CD14-positive monocyte (primary cell): Measurements from ENCODE around the gene IDH2. TPM values are rescaled to one million over a fixed set of nuclear protein-coding genes. Genes with fewer than 3 reads are reported as not detected.
A peak's percentile ranks its signal among the peaks of the same experiment; 100 is the strongest.

Source experiments
- DNase-seq, 3 donors: peaks; one replicate each; pipeline ENCODE4 v3.0.0-alpha.2; 2011 to 2022
- H2AFZ ChIP-seq: 2 replicates; pipeline ENCODE4 v1.6.0; 2012; ENCODE audit warnings: mild to moderate bottlenecking, low read depth, low read length, inconsistent platforms; ENCODE audit not compliant: insufficient read depth, poor library complexity, severe bottlenecking
- H3K27ac ChIP-seq, 2 donors: 1 replicate in 1 of 2; 2 replicates in 1 of 2; pipeline ENCODE4 v1.5.1; 2012 to 2013; ENCODE audit warnings: low read length in 2 of 2, control low read depth in 1 of 2, inconsistent platforms in 1 of 2, low read depth in 1 of 2, mild to moderate bottlenecking in 1 of 2
- H3K27me3 ChIP-seq, 2 donors: one replicate each; pipeline versions ENCODE4 v1.6.0 to v1.6.1; 2011 to 2013; ENCODE audit warnings: low read length in 2 of 2; ENCODE audit not compliant: control insufficient read depth in 2 of 2, insufficient read depth in 2 of 2
- H3K36me3 ChIP-seq, 2 donors: replicated peaks in 1 of 2; 1 replicate in 1 of 2; 2 replicates in 1 of 2; pipeline versions ENCODE4 v1.5.1 to v1.6.1; 2012 to 2013; ENCODE audit warnings: low read length in 2 of 2, control low read depth in 1 of 2, inconsistent platforms in 1 of 2, mild to moderate bottlenecking in 1 of 2; ENCODE audit not compliant: insufficient read depth in 2 of 2, control insufficient read depth in 1 of 2
- H3K4me1 ChIP-seq, 2 donors: 1 replicate in 1 of 2; 2 replicates in 1 of 2; pipeline versions ENCODE4 v1.5.1 to v1.6.1; 2012 to 2013; ENCODE audit warnings: low read length in 2 of 2, control low read depth in 1 of 2, inconsistent platforms in 1 of 2, mild to moderate bottlenecking in 1 of 2, moderate library complexity in 1 of 2; ENCODE audit not compliant: insufficient read depth in 2 of 2, control insufficient read depth in 1 of 2
- H3K4me2 ChIP-seq: replicated peaks from 2 replicates; pipeline ENCODE3; 2012; ENCODE audit warnings: low read length, moderate library complexity, mild to moderate bottlenecking; ENCODE audit not compliant: poor library complexity, severe bottlenecking; ENCODE audit errors: extremely low read depth
- H3K4me3 ChIP-seq, 3 experiments: fragments of 200-600 bp in 1 of 3; sonication (generic) in 1 of 3; replicated peaks in 1 of 3; 1 replicate in 2 of 3; 2 replicates in 1 of 3; pipeline ENCODE4 v1.5.1; 2011 to 2013; ENCODE audit warnings: low read length in 3 of 3, mild to moderate bottlenecking in 3 of 3, control low read depth in 2 of 3, low read depth in 2 of 3, inconsistent platforms in 1 of 3, moderate library complexity in 1 of 3
- H3K79me2 ChIP-seq: 2 replicates; pipeline ENCODE4 v1.6.0; 2012; ENCODE audit warnings: mild to moderate bottlenecking, control low read depth, inconsistent platforms, low read length, moderate library complexity; ENCODE audit not compliant: insufficient read depth
- H3K9ac ChIP-seq: 2 replicates; pipeline ENCODE4 v1.6.0; 2017; ENCODE audit warnings: low read length, mild to moderate bottlenecking; ENCODE audit not compliant: insufficient read depth, poor library complexity, severe bottlenecking
- H3K9me3 ChIP-seq, 2 donors: replicated peaks in 1 of 2; 1 replicate in 1 of 2; 2 replicates in 1 of 2; pipeline versions ENCODE4 v1.5.1 to v1.6.1; 2012 to 2013; ENCODE audit warnings: low read length in 2 of 2, control low read depth in 1 of 2; ENCODE audit not compliant: control insufficient read depth in 1 of 2, insufficient read depth in 1 of 2
- H4K20me1 ChIP-seq: 2 replicates; pipeline ENCODE4 v1.6.0; 2012; ENCODE audit warnings: mild to moderate bottlenecking, low read length, control low read depth, moderate library complexity; ENCODE audit not compliant: insufficient read depth
- H3K27ac Mint-ChIP-seq, 7 donors: one replicate each; pipeline ENCODE4 v1.8.0; 2020; ENCODE audit warnings: mild to moderate bottlenecking in 7 of 7, mixed read lengths in 7 of 7, moderate library complexity in 6 of 7, inconsistent platforms in 2 of 7
- H3K27me3 Mint-ChIP-seq, 3 donors: one replicate each; pipeline ENCODE4 v1.8.0; 2021 to 2022; ENCODE audit warnings: low read depth in 3 of 3, mild to moderate bottlenecking in 3 of 3, mixed read lengths in 3 of 3, moderate library complexity in 3 of 3, inconsistent platforms in 1 of 3
- H3K36me3 Mint-ChIP-seq, 2 donors: one replicate each; pipeline ENCODE4 v1.8.0; 2020; ENCODE audit warnings: mixed read lengths in 2 of 2, inconsistent platforms in 1 of 2, mild to moderate bottlenecking in 1 of 2
- H3K4me1 Mint-ChIP-seq: one replicate; pipeline ENCODE4 v1.8.0; 2020; ENCODE audit warnings: mild to moderate bottlenecking, mixed read lengths
- H3K4me3 Mint-ChIP-seq, 2 donors: one replicate each; pipeline ENCODE4 v1.8.0; 2020; ENCODE audit warnings: mild to moderate bottlenecking in 2 of 2, mixed read lengths in 2 of 2, moderate library complexity in 1 of 2
- H3K9me3 Mint-ChIP-seq, 7 donors: one replicate each; pipeline ENCODE4 v1.8.0; 2020 to 2022; ENCODE audit warnings: mixed read lengths in 7 of 7, mild to moderate bottlenecking in 6 of 7, moderate library complexity in 6 of 7, inconsistent platforms in 2 of 7
- WGBS: methylation state at CpG from one replicate; pipeline ENCODE4 v1.1.5; 2013; ENCODE audit warnings: missing lambda C conversion rate; ENCODE audit not compliant: insufficient coverage; 5-methylcytosine and 5-hydroxymethylcytosine counted together
- intact Hi-C, 2 donors: fragments of 100-400 bp; cut with micrococcal nuclease; formaldehyde crosslinking; loops; one replicate each; pipeline versions ENCODE4 v1.15.0 to v1.15.1; 2023
- polyA plus RNA-seq, 3 donors: library from polyadenylated mRNA; depleted of rRNA in 1 of 3; unstranded in 2 of 3; stranded (reverse) in 1 of 3; fragments of 300-500 nt in 2 of 3; fragments of >200 nt in 1 of 3; fragmentation: Illumina TruSeq in 2 of 3; gene quantifications; 1 replicate in 2 of 3; 2 replicates in 1 of 3; pipeline ENCODE4 v1.2.3, GENCODE V29; 2012 to 2021
- TF ChIP-seq, protein P1 (sequence below): fragments of 200-600 bp; IDR thresholded peaks from one replicate; pipeline ENCODE4 v1.8.0; 2022; ENCODE audit warnings: antibody characterized with exemption, mild to moderate bottlenecking

The IDH2 gene
- polyA plus RNA-seq, 3 donors, result 40.6 to 115 (median 82.2) TPM

DNA sequence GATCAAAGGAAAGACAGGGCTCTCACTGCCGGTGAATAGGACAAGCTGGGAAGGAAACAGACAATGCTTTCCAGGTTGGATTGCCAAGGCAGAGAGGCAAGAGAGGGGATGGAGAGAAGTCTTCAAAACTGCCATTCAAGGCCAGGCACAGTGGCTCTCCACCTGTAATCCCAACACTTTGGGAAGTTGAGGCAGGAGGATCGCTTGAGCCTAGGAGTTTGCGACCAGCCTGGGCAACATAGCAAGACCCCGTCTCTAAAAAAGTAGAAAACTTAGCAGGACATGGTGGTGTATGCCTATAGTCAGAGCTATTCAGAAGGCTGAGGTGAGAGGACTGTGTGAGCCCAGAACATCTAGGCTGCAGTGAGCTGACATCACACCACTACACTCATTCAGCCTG, 43.5 kb upstream of the IDH2 start:
- 95% methylated on average over 4 of the region's 4 CpGs for WGBS
- Histone ChIP-seq H3K4me1 (peaks cover 9 to 18% of the 10 kb centered on the region in 2 donors), H3K79me2 (no peaks in the 10 kb centered on the region), H3K9me3 (no peaks in the 10 kb centered on the region), H4K20me1 (no peaks in the 10 kb centered on the region), H3K4me3 (no peak overlapping the region), H3K9ac (no peak overlapping the region), H3K27ac (no peak overlapping the region), H2AFZ (no peak overlapping the region), H3K4me2 (no peak overlapping the region), H3K36me3 (no peaks in the 10 kb centered on the region), H3K27me3 (no peaks in the 10 kb centered on the region)
- DNase-seq, result no peak
- Mint-ChIP-seq H3K27ac (no peak overlapping the region), H3K27me3 (peaks cover 0 to 9% (median 3%) of the 10 kb centered on the region in 3 donors), H3K36me3 (no peaks in the 10 kb centered on the region), H3K4me1 (peaks cover 21% of the 10 kb centered on the region), H3K4me3 (no peak overlapping the region), H3K9me3 (peaks cover 0 to 3% (median 0%) of the 10 kb centered on the region in 7 donors)
- TF ChIP-seq, protein P1, sequence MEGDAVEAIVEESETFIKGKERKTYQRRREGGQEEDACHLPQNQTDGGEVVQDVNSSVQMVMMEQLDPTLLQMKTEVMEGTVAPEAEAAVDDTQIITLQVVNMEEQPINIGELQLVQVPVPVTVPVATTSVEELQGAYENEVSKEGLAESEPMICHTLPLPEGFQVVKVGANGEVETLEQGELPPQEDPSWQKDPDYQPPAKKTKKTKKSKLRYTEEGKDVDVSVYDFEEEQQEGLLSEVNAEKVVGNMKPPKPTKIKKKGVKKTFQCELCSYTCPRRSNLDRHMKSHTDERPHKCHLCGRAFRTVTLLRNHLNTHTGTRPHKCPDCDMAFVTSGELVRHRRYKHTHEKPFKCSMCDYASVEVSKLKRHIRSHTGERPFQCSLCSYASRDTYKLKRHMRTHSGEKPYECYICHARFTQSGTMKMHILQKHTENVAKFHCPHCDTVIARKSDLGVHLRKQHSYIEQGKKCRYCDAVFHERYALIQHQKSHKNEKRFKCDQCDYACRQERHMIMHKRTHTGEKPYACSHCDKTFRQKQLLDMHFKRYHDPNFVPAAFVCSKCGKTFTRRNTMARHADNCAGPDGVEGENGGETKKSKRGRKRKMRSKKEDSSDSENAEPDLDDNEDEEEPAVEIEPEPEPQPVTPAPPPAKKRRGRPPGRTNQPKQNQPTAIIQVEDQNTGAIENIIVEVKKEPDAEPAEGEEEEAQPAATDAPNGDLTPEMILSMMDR, result no peak
- intact Hi-C loops, result loop anchor here in 1 of 2 donors (10.0 kb wide), 1 partner anchor 139 kb away; no protein-coding TSS in a partner anchor

DNA sequence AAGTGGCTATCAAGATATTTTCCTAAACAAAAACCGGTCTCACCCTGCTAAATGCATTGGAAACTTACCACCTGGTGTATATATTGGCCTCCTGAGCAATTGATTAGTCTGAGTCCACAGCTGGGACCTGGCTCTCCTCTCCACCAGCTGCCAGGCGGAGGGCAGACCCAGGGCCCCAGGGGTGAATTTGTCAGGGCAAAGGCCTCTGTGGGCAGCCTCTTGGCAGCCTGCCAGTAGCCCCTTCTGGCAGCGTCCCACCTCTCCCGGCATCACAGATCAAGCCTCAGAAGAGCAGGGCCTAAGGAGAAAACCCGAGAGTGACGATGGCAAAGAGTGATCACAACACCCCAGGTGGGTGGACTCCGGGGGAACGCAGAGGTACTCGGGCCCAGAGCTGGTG, 43.0 kb upstream of the IDH2 start:
- H3K9me3 Mint-ChIP-seq, result peaks cover 0 to 3% (median 0%) of the 10 kb centered on the region in 7 donors
- Histone ChIP-seq H3K79me2 (no peaks in the 10 kb centered on the region), H3K36me3 (no peaks in the 10 kb centered on the region), H3K4me2 (no peak overlapping the region), H3K27ac (no peak overlapping the region), H3K9ac (no peak overlapping the region), H2AFZ (no peak overlapping the region), H4K20me1 (no peaks in the 10 kb centered on the region), H3K4me1 (peaks cover 9 to 18% of the 10 kb centered on the region in 2 donors), H3K9me3 (no peaks in the 10 kb centered on the region), H3K27me3 (no peaks in the 10 kb centered on the region), H3K4me3 (no peak overlapping the region)
- TF ChIP-seq, protein P1, result no peak
- no peak overlapping the region for H3K4me3 Mint-ChIP-seq
- no peaks in the 10 kb centered on the region for H3K36me3 Mint-ChIP-seq
- WGBS, result 85% methylated on average over 7 of the region's 9 CpGs
- intact Hi-C loops, result loop anchor here in 1 of 2 donors (10.0 kb wide), 1 partner anchor 140 kb away; no protein-coding TSS in a partner anchor
- peaks cover 0 to 12% (median 3%) of the 10 kb centered on the region in 3 donors for H3K27me3 Mint-ChIP-seq
- H3K27ac Mint-ChIP-seq, result peak overlapping the region in 1 of 7 donors; percentile 51
- peaks cover 21% of the 10 kb centered on the region for H3K4me1 Mint-ChIP-seq
- DNase-seq, result no peak
